ENCODE results near the gene BCAP31.
"Not testable (repeated sequence)": the region's sequence is repeated elsewhere in the genome, so short reads cannot be mapped to it uniquely, and the experiment has no call there.

GRCh38 chrX:153704631-153705402 lies 19.4 kb downstream of the BCAP31 start:
- TF ChIP-seq CTCF (IDR thresholded peaks at IDR 0.05; ENCODE audit: insufficient read depth, low read length); POLR2AphosphoS5 (IDR thresholded peaks at IDR 0.05; ENCODE audit: low read depth); GABPA (IDR thresholded peaks at IDR 0.05; ENCODE audit: low read depth): not testable (repeated sequence)
- TF ChIP-seq, protein P1, sequence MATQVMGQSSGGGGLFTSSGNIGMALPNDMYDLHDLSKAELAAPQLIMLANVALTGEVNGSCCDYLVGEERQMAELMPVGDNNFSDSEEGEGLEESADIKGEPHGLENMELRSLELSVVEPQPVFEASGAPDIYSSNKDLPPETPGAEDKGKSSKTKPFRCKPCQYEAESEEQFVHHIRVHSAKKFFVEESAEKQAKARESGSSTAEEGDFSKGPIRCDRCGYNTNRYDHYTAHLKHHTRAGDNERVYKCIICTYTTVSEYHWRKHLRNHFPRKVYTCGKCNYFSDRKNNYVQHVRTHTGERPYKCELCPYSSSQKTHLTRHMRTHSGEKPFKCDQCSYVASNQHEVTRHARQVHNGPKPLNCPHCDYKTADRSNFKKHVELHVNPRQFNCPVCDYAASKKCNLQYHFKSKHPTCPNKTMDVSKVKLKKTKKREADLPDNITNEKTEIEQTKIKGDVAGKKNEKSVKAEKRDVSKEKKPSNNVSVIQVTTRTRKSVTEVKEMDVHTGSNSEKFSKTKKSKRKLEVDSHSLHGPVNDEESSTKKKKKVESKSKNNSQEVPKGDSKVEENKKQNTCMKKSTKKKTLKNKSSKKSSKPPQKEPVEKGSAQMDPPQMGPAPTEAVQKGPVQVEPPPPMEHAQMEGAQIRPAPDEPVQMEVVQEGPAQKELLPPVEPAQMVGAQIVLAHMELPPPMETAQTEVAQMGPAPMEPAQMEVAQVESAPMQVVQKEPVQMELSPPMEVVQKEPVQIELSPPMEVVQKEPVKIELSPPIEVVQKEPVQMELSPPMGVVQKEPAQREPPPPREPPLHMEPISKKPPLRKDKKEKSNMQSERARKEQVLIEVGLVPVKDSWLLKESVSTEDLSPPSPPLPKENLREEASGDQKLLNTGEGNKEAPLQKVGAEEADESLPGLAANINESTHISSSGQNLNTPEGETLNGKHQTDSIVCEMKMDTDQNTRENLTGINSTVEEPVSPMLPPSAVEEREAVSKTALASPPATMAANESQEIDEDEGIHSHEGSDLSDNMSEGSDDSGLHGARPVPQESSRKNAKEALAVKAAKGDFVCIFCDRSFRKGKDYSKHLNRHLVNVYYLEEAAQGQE (IDR thresholded peaks at IDR 0.05; ENCODE audit: insufficient replicate concordance, low read depth): not testable (repeated sequence)

Measured in HL-60 (cell line).